ENCODE data around the gene PPM1F. TPM values are rescaled to one million over a fixed set of nuclear protein-coding genes. Genes with fewer than 3 reads are reported as not detected.

Gene PPM1F
- total and polyA plus RNA-seq, 2 donors (not counting 1 experiment from before 2014, with no cell fraction given) = 12.5 to 37.0 TPM

- no peak overlapping the region for H3K4me2 ChIP-seq (ENCODE audit: extremely low read depth, insufficient read depth, low read length)
- no peak overlapping the region for H3K9ac ChIP-seq (ENCODE audit: insufficient read depth, low read length)
- H3K9me3 ChIP-seq (ENCODE audit: control insufficient read depth, insufficient read depth, low read depth, low read length) = no peaks in the 10 kb centered on the region
- no peaks in the 10 kb centered on the region for H3K79me2 ChIP-seq (ENCODE audit: control insufficient read depth, insufficient read depth, low read length)
- H4K20me1 ChIP-seq (ENCODE audit: control insufficient read depth, extremely low read depth, insufficient read depth, low read length) = no peaks in the 10 kb centered on the region
- no peaks in the 10 kb centered on the region for H3K4me1 ChIP-seq (ENCODE audit: control insufficient read depth, extremely low read depth, insufficient read depth, low read length)
- H3K36me3 ChIP-seq (ENCODE audit: control insufficient read depth, insufficient read depth, low read length) = peaks cover 16% of the 10 kb centered on the region
- TF ChIP-seq CTCF (conservative IDR thresholded peaks at IDR 0.05 in 1 of 2, IDR thresholded peaks at IDR 0.05 in 1 of 2; ENCODE audit: low read depth in 1 of 2, low read length in 2 of 2) (no peak), EZH2 (IDR thresholded peaks at IDR 0.05; ENCODE audit: low read length, missing control alignments) (no peak)
- no peak overlapping the region for H2AFZ ChIP-seq (ENCODE audit: low read length)
- no peak for DNase-seq (ENCODE audit: low read depth in 2 of 2)
- H3K27ac ChIP-seq (ENCODE audit: insufficient read depth, low read length) = no peak overlapping the region
- no peak overlapping the region for H3K4me3 ChIP-seq (replicated peaks in 1 of 4; ENCODE audit: control extremely low read depth in 1 of 4, insufficient read depth in 1 of 4, low read depth in 3 of 4, low read length in 4 of 4)
- H3K27me3 ChIP-seq (ENCODE audit: control insufficient read depth, insufficient read depth, low read length) = no peaks in the 10 kb centered on the region
Observed at GRCh38 chr22:21926728-21927127, 25.9 kb downstream of the PPM1F start.

- Histone ChIP-seq H3K9ac (ENCODE audit: insufficient read depth, low read length) (no peak overlapping the region), H3K4me1 (ENCODE audit: control insufficient read depth, extremely low read depth, insufficient read depth, low read length) (no peaks in the 10 kb centered on the region), H3K27ac (ENCODE audit: insufficient read depth, low read length) (no peak overlapping the region), H3K79me2 (ENCODE audit: control insufficient read depth, insufficient read depth, low read length) (no peaks in the 10 kb centered on the region), H3K4me2 (ENCODE audit: extremely low read depth, insufficient read depth, low read length) (no peak overlapping the region), H3K27me3 (ENCODE audit: control insufficient read depth, insufficient read depth, low read length) (no peaks in the 10 kb centered on the region), H3K9me3 (ENCODE audit: control insufficient read depth, insufficient read depth, low read depth, low read length) (no peaks in the 10 kb centered on the region), H3K36me3 (ENCODE audit: control insufficient read depth, insufficient read depth, low read length) (peaks cover 4% of the 10 kb centered on the region), H3K4me3 (replicated peaks in 1 of 4; ENCODE audit: control extremely low read depth in 1 of 4, insufficient read depth in 1 of 4, low read depth in 3 of 4, low read length in 4 of 4) (no peak overlapping the region), H2AFZ (ENCODE audit: low read length) (no peak overlapping the region), H4K20me1 (ENCODE audit: control insufficient read depth, extremely low read depth, insufficient read depth, low read length) (no peaks in the 10 kb centered on the region)
- TF ChIP-seq EZH2 (IDR thresholded peaks at IDR 0.05; ENCODE audit: low read length, missing control alignments) = no peak
- no peak for TF ChIP-seq CTCF (conservative IDR thresholded peaks at IDR 0.05 in 1 of 2, IDR thresholded peaks at IDR 0.05 in 1 of 2; ENCODE audit: low read depth in 1 of 2, low read length in 2 of 2)
- DNase-seq (ENCODE audit: low read depth in 2 of 2) = no peak
Observed at GRCh38 chr22:21923163-21923561, 29.5 kb downstream of the PPM1F start.

GRCh38 chr22:21922370-21923162, 30.1 kb downstream of the PPM1F start:
- H4K20me1 ChIP-seq (ENCODE audit: control insufficient read depth, extremely low read depth, insufficient read depth, low read length) = no peaks in the 10 kb centered on the region
- TF ChIP-seq EZH2 (IDR thresholded peaks at IDR 0.05; ENCODE audit: low read length, missing control alignments) (no peak), CTCF (conservative IDR thresholded peaks at IDR 0.05 in 1 of 2, IDR thresholded peaks at IDR 0.05 in 1 of 2; ENCODE audit: low read depth in 1 of 2, low read length in 2 of 2) (no peak)
- H3K79me2 ChIP-seq (ENCODE audit: control insufficient read depth, insufficient read depth, low read length) = no peaks in the 10 kb centered on the region
- H3K9me3 ChIP-seq (ENCODE audit: control insufficient read depth, insufficient read depth, low read depth, low read length) = no peaks in the 10 kb centered on the region
- H3K27ac ChIP-seq (ENCODE audit: insufficient read depth, low read length) = no peak overlapping the region
- peaks cover 4% of the 10 kb centered on the region for H3K36me3 ChIP-seq (ENCODE audit: control insufficient read depth, insufficient read depth, low read length)
- H3K27me3 ChIP-seq (ENCODE audit: control insufficient read depth, insufficient read depth, low read length) = no peaks in the 10 kb centered on the region
- no peak overlapping the region for H3K4me2 ChIP-seq (ENCODE audit: extremely low read depth, insufficient read depth, low read length)
- H3K9ac ChIP-seq (ENCODE audit: insufficient read depth, low read length) = no peak overlapping the region
- no peaks in the 10 kb centered on the region for H3K4me1 ChIP-seq (ENCODE audit: control insufficient read depth, extremely low read depth, insufficient read depth, low read length)
- no peak for DNase-seq (ENCODE audit: low read depth in 2 of 2)
- no peak overlapping the region for H2AFZ ChIP-seq (ENCODE audit: low read length)
- H3K4me3 ChIP-seq (replicated peaks in 1 of 4; ENCODE audit: control extremely low read depth in 1 of 4, insufficient read depth in 1 of 4, low read depth in 3 of 4, low read length in 4 of 4) = no peak overlapping the region
